Liver (tissue), 9 donors: Measurements from ENCODE around the gene NMBR. TPM values are rescaled to one million over a fixed set of nuclear protein-coding genes. Genes with fewer than 3 reads are reported as not detected.

ENCODE experiments used
- DNase-seq: peaks from one replicate; pipeline ENCODE4 v3.0.0-alpha.2; 2017; ENCODE audit warnings: low spot score
- H3K27ac ChIP-seq, 2 donors: one replicate each; pipeline ENCODE4 v1.7.0; 2013; ENCODE audit warnings: inconsistent platforms in 2 of 2, low read length in 2 of 2, control low read depth in 1 of 2, low read depth in 1 of 2, mild to moderate bottlenecking in 1 of 2
- H3K27me3 ChIP-seq, 4 donors: one replicate each; pipeline versions ENCODE4 v1.6.1 to v1.7.0; 2013; ENCODE audit warnings: low read length in 3 of 4, inconsistent platforms in 1 of 4, mild to moderate bottlenecking in 1 of 4, moderate library complexity in 1 of 4; ENCODE audit not compliant: control insufficient read depth in 4 of 4, insufficient read depth in 4 of 4
- H3K36me3 ChIP-seq, 4 donors: one replicate each; pipeline versions ENCODE4 v1.6.1 to v1.7.0; 2013; ENCODE audit warnings: low read length in 3 of 4, mild to moderate bottlenecking in 3 of 4, low read depth in 1 of 4, moderate library complexity in 1 of 4; ENCODE audit not compliant: control insufficient read depth in 4 of 4, insufficient read depth in 3 of 4
- H3K4me1 ChIP-seq, 4 donors: one replicate each; pipeline versions ENCODE4 v1.6.1 to v1.7.0; 2013; ENCODE audit warnings: low read length in 3 of 4, mild to moderate bottlenecking in 3 of 4, moderate library complexity in 1 of 4; ENCODE audit not compliant: control insufficient read depth in 4 of 4, insufficient read depth in 4 of 4
- H3K4me3 ChIP-seq, 3 donors: one replicate each; pipeline versions ENCODE4 v1.6.1 to v1.7.0; 2013; ENCODE audit warnings: low read length in 3 of 3, control low read depth in 1 of 3, low read depth in 1 of 3, mild to moderate bottlenecking in 1 of 3
- H3K9ac ChIP-seq, 2 donors: one replicate each; pipeline ENCODE4 v1.7.0; 2013; ENCODE audit warnings: low read length in 2 of 2, mild to moderate bottlenecking in 2 of 2, moderate library complexity in 2 of 2, control low read depth in 1 of 2, low read depth in 1 of 2
- H3K9me3 ChIP-seq, 4 donors: one replicate each; pipeline versions ENCODE4 v1.6.1 to v1.7.0; 2013; ENCODE audit warnings: low read length in 3 of 4; ENCODE audit not compliant: control insufficient read depth in 4 of 4
- ATF3 ChIP-seq: IDR thresholded peaks from 2 replicates; pipeline ENCODE4 v1.6.1; 2016; ENCODE audit warnings: antibody characterized with exemption
- CTCF ChIP-seq: fragments of 150-350 bp; IDR thresholded peaks from 2 replicates; pipeline ENCODE4 v1.5.1; 2017; ENCODE audit warnings: improper control_type of control experiment, low read depth, low read length; ENCODE audit not compliant: missing input control
- EGR1 ChIP-seq, 2 donors: IDR thresholded peaks; 2 replicates each; pipeline ENCODE4 v1.6.1; 2016 to 2018; ENCODE audit warnings: antibody characterized with exemption in 2 of 2, low read depth in 2 of 2
- FOXA1 ChIP-seq: IDR thresholded peaks from 2 replicates; pipeline ENCODE4 v1.6.1; 2016; ENCODE audit warnings: antibody characterized with exemption
- GABPA ChIP-seq, 2 donors: IDR thresholded peaks in 1 of 2; conservative IDR thresholded peaks in 1 of 2; 2 replicates each; pipeline ENCODE4 v1.6.1; 2016; ENCODE audit warnings: antibody characterized with exemption in 2 of 2, mild to moderate bottlenecking in 1 of 2, moderate library complexity in 1 of 2
- HNF4A ChIP-seq, 2 donors: conservative IDR thresholded peaks; 2 replicates each; pipeline ENCODE4 v1.6.1; 2016; ENCODE audit warnings: antibody characterized with exemption in 2 of 2, mild to moderate bottlenecking in 2 of 2
- HNF4G ChIP-seq: IDR thresholded peaks from 2 replicates; pipeline ENCODE4 v1.6.1; 2016; ENCODE audit warnings: antibody characterized with exemption
- JUND ChIP-seq, 2 donors: IDR thresholded peaks; 2 replicates each; pipeline ENCODE4 v1.6.1; 2016; ENCODE audit warnings: antibody characterized with exemption in 2 of 2
- NR2F2 ChIP-seq: IDR thresholded peaks from 2 replicates; pipeline ENCODE4 v1.6.1; 2016; ENCODE audit warnings: antibody characterized with exemption
- RXRA ChIP-seq, 2 donors: IDR thresholded peaks; 2 replicates each; pipeline ENCODE4 v1.6.1; 2017 to 2018; ENCODE audit warnings: antibody characterized with exemption in 2 of 2, mild to moderate bottlenecking in 1 of 2
- SP1 ChIP-seq: IDR thresholded peaks from 2 replicates; pipeline ENCODE4 v1.6.1; 2018; ENCODE audit warnings: antibody characterized with exemption, mild to moderate bottlenecking
- TAF1 ChIP-seq: conservative IDR thresholded peaks from 2 replicates; pipeline ENCODE4 v1.6.1; 2016; ENCODE audit warnings: antibody characterized with exemption, mild to moderate bottlenecking
- YY1 ChIP-seq: IDR thresholded peaks from 2 replicates; pipeline ENCODE4 v1.6.1; 2016; ENCODE audit warnings: antibody characterized with exemption, mild to moderate bottlenecking
- WGBS: extraction: QIAGEN DNeasy Blood & Tissue Kit; methylation state at CpG from one replicate; pipeline ENCODE4 v1.1.7; 2013; 5-methylcytosine and 5-hydroxymethylcytosine counted together
- polyA plus RNA-seq, 2 donors: library from polyadenylated mRNA; stranded (reverse) in 1 of 2; unstranded in 1 of 2; fragments of 200-250 nt in 1 of 2; fragments of >200 nt in 1 of 2; fragmentation: Nextera tagmentation in 1 of 2; extraction: Ambion mirVana in 1 of 2; gene quantifications; one replicate each; pipeline versions ENCODE4 v1.2.1 to v1.2.3, GENCODE V29; 2013 to 2015
- total RNA-seq, 2 donors: library from RNA; depleted of rRNA; stranded (reverse); fragments of >200 nt; gene quantifications; one replicate each; pipeline ENCODE4 v1.2.3, GENCODE V29; 2014
- TF ChIP-seq, protein P1 (sequence below): IDR thresholded peaks from 2 replicates; pipeline ENCODE4 v1.6.1; 2016; ENCODE audit warnings: antibody characterized with exemption, mild to moderate bottlenecking
- TF ChIP-seq, protein P2 (sequence below): IDR thresholded peaks from 2 replicates; pipeline ENCODE4 v1.6.1; 2016; ENCODE audit warnings: antibody characterized with exemption
- TF ChIP-seq, protein P3 (sequence below): IDR thresholded peaks from 2 replicates; pipeline ENCODE4 v1.6.1; 2016; ENCODE audit warnings: antibody characterized with exemption
- donor health status: healthy.
- donor health status: healthy.
- donor health status: healthy.
- donor health status: healthy.
- donor health status: healthy.

Gene NMBR
- total and polyA plus RNA-seq, 4 donors: not detected

DNA sequence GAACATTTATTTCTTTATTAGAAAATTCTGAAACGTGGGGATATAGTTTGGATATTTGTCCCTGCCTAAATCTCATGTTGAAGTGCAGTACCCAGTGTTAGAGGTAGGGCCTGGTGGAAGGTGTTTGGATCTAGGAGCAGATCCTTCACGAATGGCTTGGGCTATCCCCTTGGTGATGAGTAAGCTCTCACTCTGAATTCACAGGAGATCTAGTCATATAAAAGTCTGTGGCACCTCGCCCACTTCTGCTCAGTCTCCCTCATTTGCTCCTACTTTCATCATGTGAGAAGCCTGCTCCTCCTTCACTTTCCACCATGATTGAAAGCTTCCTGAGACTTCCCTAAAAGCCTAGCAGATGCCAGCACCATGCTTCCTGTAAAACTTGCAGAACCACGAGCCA, 111.0 kb downstream of the NMBR start:
- no peak overlapping the region for H3K9ac ChIP-seq
- WGBS: 73% methylated on average over 4 of the region's 4 CpGs

GRCh38 chr6:142031035-142031434, 115.9 kb downstream of the NMBR start:
- H3K9ac ChIP-seq: no peak overlapping the region
- H3K4me1 ChIP-seq: no peaks in the 10 kb centered on the region
- peaks cover 0 to 2% (median under 1%) of the 10 kb centered on the region in 4 donors for H3K9me3 ChIP-seq
- WGBS: 59% methylated on average over 4 of the region's 4 CpGs
- TF ChIP-seq YY1: no peak
- TF ChIP-seq, protein P1, sequence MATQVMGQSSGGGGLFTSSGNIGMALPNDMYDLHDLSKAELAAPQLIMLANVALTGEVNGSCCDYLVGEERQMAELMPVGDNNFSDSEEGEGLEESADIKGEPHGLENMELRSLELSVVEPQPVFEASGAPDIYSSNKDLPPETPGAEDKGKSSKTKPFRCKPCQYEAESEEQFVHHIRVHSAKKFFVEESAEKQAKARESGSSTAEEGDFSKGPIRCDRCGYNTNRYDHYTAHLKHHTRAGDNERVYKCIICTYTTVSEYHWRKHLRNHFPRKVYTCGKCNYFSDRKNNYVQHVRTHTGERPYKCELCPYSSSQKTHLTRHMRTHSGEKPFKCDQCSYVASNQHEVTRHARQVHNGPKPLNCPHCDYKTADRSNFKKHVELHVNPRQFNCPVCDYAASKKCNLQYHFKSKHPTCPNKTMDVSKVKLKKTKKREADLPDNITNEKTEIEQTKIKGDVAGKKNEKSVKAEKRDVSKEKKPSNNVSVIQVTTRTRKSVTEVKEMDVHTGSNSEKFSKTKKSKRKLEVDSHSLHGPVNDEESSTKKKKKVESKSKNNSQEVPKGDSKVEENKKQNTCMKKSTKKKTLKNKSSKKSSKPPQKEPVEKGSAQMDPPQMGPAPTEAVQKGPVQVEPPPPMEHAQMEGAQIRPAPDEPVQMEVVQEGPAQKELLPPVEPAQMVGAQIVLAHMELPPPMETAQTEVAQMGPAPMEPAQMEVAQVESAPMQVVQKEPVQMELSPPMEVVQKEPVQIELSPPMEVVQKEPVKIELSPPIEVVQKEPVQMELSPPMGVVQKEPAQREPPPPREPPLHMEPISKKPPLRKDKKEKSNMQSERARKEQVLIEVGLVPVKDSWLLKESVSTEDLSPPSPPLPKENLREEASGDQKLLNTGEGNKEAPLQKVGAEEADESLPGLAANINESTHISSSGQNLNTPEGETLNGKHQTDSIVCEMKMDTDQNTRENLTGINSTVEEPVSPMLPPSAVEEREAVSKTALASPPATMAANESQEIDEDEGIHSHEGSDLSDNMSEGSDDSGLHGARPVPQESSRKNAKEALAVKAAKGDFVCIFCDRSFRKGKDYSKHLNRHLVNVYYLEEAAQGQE: no peak
- TF ChIP-seq, protein P2, sequence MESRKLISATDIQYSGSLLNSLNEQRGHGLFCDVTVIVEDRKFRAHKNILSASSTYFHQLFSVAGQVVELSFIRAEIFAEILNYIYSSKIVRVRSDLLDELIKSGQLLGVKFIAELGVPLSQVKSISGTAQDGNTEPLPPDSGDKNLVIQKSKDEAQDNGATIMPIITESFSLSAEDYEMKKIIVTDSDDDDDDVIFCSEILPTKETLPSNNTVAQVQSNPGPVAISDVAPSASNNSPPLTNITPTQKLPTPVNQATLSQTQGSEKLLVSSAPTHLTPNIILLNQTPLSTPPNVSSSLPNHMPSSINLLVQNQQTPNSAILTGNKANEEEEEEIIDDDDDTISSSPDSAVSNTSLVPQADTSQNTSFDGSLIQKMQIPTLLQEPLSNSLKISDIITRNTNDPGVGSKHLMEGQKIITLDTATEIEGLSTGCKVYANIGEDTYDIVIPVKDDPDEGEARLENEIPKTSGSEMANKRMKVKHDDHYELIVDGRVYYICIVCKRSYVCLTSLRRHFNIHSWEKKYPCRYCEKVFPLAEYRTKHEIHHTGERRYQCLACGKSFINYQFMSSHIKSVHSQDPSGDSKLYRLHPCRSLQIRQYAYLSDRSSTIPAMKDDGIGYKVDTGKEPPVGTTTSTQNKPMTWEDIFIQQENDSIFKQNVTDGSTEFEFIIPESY: no peak
- TF ChIP-seq ATF3: no peak
- TF ChIP-seq HNF4A (conservative IDR thresholded peaks at IDR 0.05): no peak
- no peak for TF ChIP-seq RXRA (IDR thresholded peaks at IDR 0.05)
- TF ChIP-seq FOXA1: no peak
- TF ChIP-seq TAF1: no peak
- TF ChIP-seq SP1: no peak
- no peak for TF ChIP-seq JUND (IDR thresholded peaks at IDR 0.05)
- TF ChIP-seq, protein P3, sequence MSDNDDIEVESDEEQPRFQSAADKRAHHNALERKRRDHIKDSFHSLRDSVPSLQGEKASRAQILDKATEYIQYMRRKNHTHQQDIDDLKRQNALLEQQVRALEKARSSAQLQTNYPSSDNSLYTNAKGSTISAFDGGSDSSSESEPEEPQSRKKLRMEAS: no peak
- TF ChIP-seq NR2F2: no peak
- TF ChIP-seq EGR1 (IDR thresholded peaks at IDR 0.05; ENCODE audit: low read depth in 2 of 2): no peak
- no peak for DNase-seq
- H3K27ac ChIP-seq: no peak overlapping the region
- H3K36me3 ChIP-seq: no peaks in the 10 kb centered on the region
- no peak overlapping the region for H3K4me3 ChIP-seq
- H3K27me3 ChIP-seq: no peaks in the 10 kb centered on the region

More for the DNA sequence above, 111.0 kb downstream of the NMBR start:
- TF ChIP-seq, protein P3: no peak
- TF ChIP-seq CTCF: no peak
- no peak for TF ChIP-seq HNF4A (conservative IDR thresholded peaks at IDR 0.05)
- no peak for TF ChIP-seq ATF3
- no peak for TF ChIP-seq GABPA (IDR thresholded peaks at IDR 0.05 in 1 of 2, conservative IDR thresholded peaks at IDR 0.05 in 1 of 2)
- TF ChIP-seq, protein P2: no peak
- no peak for TF ChIP-seq RXRA (IDR thresholded peaks at IDR 0.05)
- no peak for TF ChIP-seq TAF1
- no peak for TF ChIP-seq HNF4G
- no peak for TF ChIP-seq FOXA1
- DNase-seq: no peak
- Histone ChIP-seq H3K36me3 (no peaks in the 10 kb centered on the region), H3K27ac (no peak overlapping the region), H3K4me3 (no peak overlapping the region), H3K9me3 (no peaks in the 10 kb centered on the region), H3K4me1 (no peaks in the 10 kb centered on the region), H3K27me3 (no peaks in the 10 kb centered on the region)
